Eye (tissue), 1 donor: ENCODE data around the gene EPHB3.
A peak's percentile ranks its signal among the peaks of the same experiment; 100 is the strongest.

ENCODE experiments used
- DNase-seq: peaks from one replicate; pipeline ENCODE4 v3.0.0-alpha.2; 2015

Gene EPHB3

GRCh38 chr3:184564685-184565385 is 3.2 kb downstream of the EPHB3 start:
- no peak for DNase-seq

GRCh38 chr3:184565421-184566211 is 4.0 kb downstream of the EPHB3 start:
- DNase-seq, result peak; percentile 78

- DNase-seq, result no peak
Measured at GRCh38 chr3:184566441-184567414, 5.1 kb downstream of the EPHB3 start.

GRCh38 chr3:184567946-184568559 is 6.5 kb downstream of the EPHB3 start:
- DNase-seq, result peak; percentile 63

GRCh38 chr3:184568560-184568923 is 7.0 kb downstream of the EPHB3 start:
- DNase-seq, result no peak

GRCh38 chr3:184568924-184569829 is 7.6 kb downstream of the EPHB3 start:
- peak; percentile 97 for DNase-seq

GRCh38 chr3:184570035-184570434 is 8.4 kb downstream of the EPHB3 start:
- no peak for DNase-seq

GRCh38 chr3:184570489-184570888 is 8.9 kb downstream of the EPHB3 start:
- DNase-seq, result peak; percentile 75

- no peak for DNase-seq
Measured at GRCh38 chr3:184571750-184572377, 10.3 kb downstream of the EPHB3 start.

- no peak for DNase-seq
Measured at GRCh38 chr3:184572633-184573270, 11.2 kb downstream of the EPHB3 start.

GRCh38 chr3:184574515-184575417 is 13.2 kb downstream of the EPHB3 start:
- DNase-seq, result peak; percentile 87

GRCh38 chr3:184575701-184576100 is 14.1 kb downstream of the EPHB3 start:
- no peak for DNase-seq

- DNase-seq, result no peak
Measured at GRCh38 chr3:184576457-184577240, 15.1 kb downstream of the EPHB3 start.

GRCh38 chr3:184577546-184577945 is 16.0 kb downstream of the EPHB3 start:
- DNase-seq, result no peak

- DNase-seq, result no peak
Measured at GRCh38 chr3:184578218-184578617, 16.6 kb downstream of the EPHB3 start.

GRCh38 chr3:184578822-184579221 is 17.2 kb downstream of the EPHB3 start:
- DNase-seq, result no peak

- no peak for DNase-seq
Measured at GRCh38 chr3:184579513-184579912, 17.9 kb downstream of the EPHB3 start.

GRCh38 chr3:184580376-184580775 is 18.8 kb downstream of the EPHB3 start:
- no peak for DNase-seq
